Pancreas (tissue), 10 donors: Measurements from ENCODE around the gene SPRY1. TPM values are rescaled to one million over a fixed set of nuclear protein-coding genes. Genes with fewer than 3 reads are reported as not detected.

Experiments used
- ATAC-seq, 4 donors: fragments of 200-7000 bp; cut with Tn5 transposase; one replicate each; pipeline versions ENCODE4 v1.8.0 to v1.9.1; 2020; ENCODE audit warnings: mild to moderate bottlenecking in 4 of 4, moderate library complexity in 4 of 4
- DNase-seq, 6 donors: peaks; one replicate each; pipeline ENCODE4 v3.0.0-alpha.2; 2020
- FAIRE-seq: peaks from 2 replicates; lab custom pipeline; 2012; peaks lifted over from hg19 to GRCh38; lab: Jason Lieb, UNC
- H3K27ac ChIP-seq, 4 donors: fragments of 200-600 bp; sonication (generic); 1 replicate in 3 of 4; 2 replicates in 1 of 4; pipeline versions ENCODE4 v1.5.0 to v1.8.0; 2020
- H3K27me3 ChIP-seq, 4 donors: fragments of 200-600 bp; one replicate each; pipeline ENCODE4 v1.8.0; 2021
- H3K36me3 ChIP-seq, 3 donors: fragments of 200-600 bp; sonication (generic) in 1 of 3; one replicate each; pipeline versions ENCODE4 v1.5.0 to v1.8.0; 2020 to 2021
- H3K4me1 ChIP-seq, 3 donors: fragments of 200-600 bp; one replicate each; pipeline ENCODE4 v1.8.0; 2021
- H3K4me3 ChIP-seq, 4 donors: fragments of 200-600 bp; sonication (generic) in 2 of 4; one replicate each; pipeline versions ENCODE4 v1.5.0 to v1.8.0; 2020 to 2021
- H3K9me3 ChIP-seq, 4 donors: fragments of 200-600 bp; one replicate each; pipeline ENCODE4 v1.8.0; 2021
- WGBS, 2 donors: extraction: QIAGEN DNeasy Blood & Tissue Kit; methylation state at CpG; one replicate each; pipeline ENCODE4 v1.1.7; 2013; 5-methylcytosine and 5-hydroxymethylcytosine counted together
- intact Hi-C, 3 donors: fragments of 100-400 bp; cut with DNase I; formaldehyde crosslinking; loops; one replicate each; pipeline versions ENCODE4 v1.11.1 to v1.14.2; 2022
- polyA plus RNA-seq, 2 donors: library from polyadenylated mRNA; stranded (reverse); fragments of 200-250 nt; gene quantifications; one replicate each; pipeline ENCODE4 v1.2.3, GENCODE V29; 2013
- total RNA-seq, 6 donors: library from RNA; stranded (reverse); fragmentation: NEBNext Ultra II Directional in 4 of 6; extraction: Animal tissue kit (Norgen Biotek cat#: 25700) in 4 of 6; gene quantifications; one replicate each; pipeline versions ENCODE4 v1.2.1 to v1.2.4, GENCODE V29; 2021 to 2023
- TF ChIP-seq, protein P1 (sequence below), 4 donors: fragments of 200-600 bp; sonication (generic) in 3 of 4; IDR thresholded peaks; one replicate each; pipeline versions ENCODE4 v1.5.0 to v1.8.0; 2021; ENCODE audit warnings: antibody characterized with exemption in 4 of 4
- donor health status: healthy with polysubstance abuse.
- donor health status: DM: no; HTN: no; CAD: no; lungs with moderate emphysema.
- donor health status: DM: no; HTN: no; CAD: no.
- donor health status: control.
- donor health status: control.
- donor health status: Bipolar disorder and iron deficiency.
- donor health status: DM: yes; HTN: yes; CAD: no.
- donor health status: DM: no; HTN: no; CAD: no.
- donor health status: DM: no; HTN: no; CAD: no.
- donor health status: DM: yes; HTN: yes; CAD: no.

Gene SPRY1
- total and polyA plus RNA-seq, 8 donors, result 10.1 to 29.7 (median 17.1) TPM

DNA sequence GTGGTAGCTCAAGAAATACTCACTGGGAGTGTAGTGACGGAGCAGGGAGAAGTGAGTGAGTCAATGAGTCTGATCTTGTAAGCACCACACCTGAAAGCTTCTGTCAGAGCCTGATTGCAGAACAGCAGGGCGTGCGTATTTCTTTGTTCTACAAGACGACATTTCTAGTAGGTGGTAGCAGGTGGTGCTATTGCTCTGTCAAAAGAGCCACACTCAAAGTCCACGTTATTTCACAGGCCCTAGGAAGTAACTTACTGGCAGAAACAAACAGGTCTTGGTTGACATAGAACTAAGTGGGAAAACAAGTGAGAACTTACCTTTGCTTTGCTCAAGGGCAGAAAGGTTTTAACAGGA lies 46.4 kb upstream of the SPRY1 start:
- Histone ChIP-seq H3K4me3 (no peak overlapping the region), H3K36me3 (no peaks in the 10 kb centered on the region), H3K4me1 (peaks cover 0 to 5% (median 0%) of the 10 kb centered on the region in 3 donors), H3K27ac (no peak overlapping the region), H3K27me3 (no peaks in the 10 kb centered on the region), H3K9me3 (no peaks in the 10 kb centered on the region)
- DNase-seq (peak in 2 of 6 donors; percentile 3 to 27), ATAC-seq (peak in 3 of 4 donors; percentile 60 to 66 (median 66)), FAIRE-seq (no peak)
- intact Hi-C loops, result no loop called here
- WGBS, 2 donors, result 50 to 55% methylated on average over 5 of the region's 5 CpGs
- TF ChIP-seq, protein P1, sequence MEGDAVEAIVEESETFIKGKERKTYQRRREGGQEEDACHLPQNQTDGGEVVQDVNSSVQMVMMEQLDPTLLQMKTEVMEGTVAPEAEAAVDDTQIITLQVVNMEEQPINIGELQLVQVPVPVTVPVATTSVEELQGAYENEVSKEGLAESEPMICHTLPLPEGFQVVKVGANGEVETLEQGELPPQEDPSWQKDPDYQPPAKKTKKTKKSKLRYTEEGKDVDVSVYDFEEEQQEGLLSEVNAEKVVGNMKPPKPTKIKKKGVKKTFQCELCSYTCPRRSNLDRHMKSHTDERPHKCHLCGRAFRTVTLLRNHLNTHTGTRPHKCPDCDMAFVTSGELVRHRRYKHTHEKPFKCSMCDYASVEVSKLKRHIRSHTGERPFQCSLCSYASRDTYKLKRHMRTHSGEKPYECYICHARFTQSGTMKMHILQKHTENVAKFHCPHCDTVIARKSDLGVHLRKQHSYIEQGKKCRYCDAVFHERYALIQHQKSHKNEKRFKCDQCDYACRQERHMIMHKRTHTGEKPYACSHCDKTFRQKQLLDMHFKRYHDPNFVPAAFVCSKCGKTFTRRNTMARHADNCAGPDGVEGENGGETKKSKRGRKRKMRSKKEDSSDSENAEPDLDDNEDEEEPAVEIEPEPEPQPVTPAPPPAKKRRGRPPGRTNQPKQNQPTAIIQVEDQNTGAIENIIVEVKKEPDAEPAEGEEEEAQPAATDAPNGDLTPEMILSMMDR (IDR thresholded peaks at IDR 0.05), result no peak

DNA sequence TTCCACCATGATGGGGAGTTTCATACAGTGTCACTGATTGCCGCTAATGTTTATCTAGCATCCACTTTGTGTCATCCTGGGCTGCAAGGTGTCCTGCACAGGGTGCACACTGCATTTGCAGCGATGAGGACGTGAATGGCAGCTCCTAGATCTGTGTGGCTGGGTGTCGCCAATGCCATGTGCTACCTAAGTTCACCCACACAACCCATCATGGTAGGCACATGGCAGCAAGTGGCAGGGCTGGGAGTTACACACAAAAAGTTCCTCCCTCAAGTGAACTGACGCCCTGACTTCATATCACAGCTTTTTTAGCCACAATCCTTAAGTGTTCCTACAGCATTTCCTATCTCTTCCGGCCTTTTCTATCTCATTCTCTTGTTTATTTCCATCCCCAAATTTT lies 45.9 kb upstream of the SPRY1 start:
- no peaks in the 10 kb centered on the region for H3K36me3 ChIP-seq
- no peak for FAIRE-seq
- no peaks in the 10 kb centered on the region for H3K9me3 ChIP-seq
- H3K27ac ChIP-seq, result no peak overlapping the region
- H3K4me1 ChIP-seq, result peaks cover 0 to 5% (median 0%) of the 10 kb centered on the region in 3 donors
- ATAC-seq, result no peak
- intact Hi-C loops, result no loop called here
- 92 to 96% methylated on average over 6 of the region's 6 CpGs for WGBS, 2 donors
- no peaks in the 10 kb centered on the region for H3K27me3 ChIP-seq
- TF ChIP-seq, protein P1 (IDR thresholded peaks at IDR 0.05), result no peak
- no peak for DNase-seq
- H3K4me3 ChIP-seq, result no peak overlapping the region

DNA sequence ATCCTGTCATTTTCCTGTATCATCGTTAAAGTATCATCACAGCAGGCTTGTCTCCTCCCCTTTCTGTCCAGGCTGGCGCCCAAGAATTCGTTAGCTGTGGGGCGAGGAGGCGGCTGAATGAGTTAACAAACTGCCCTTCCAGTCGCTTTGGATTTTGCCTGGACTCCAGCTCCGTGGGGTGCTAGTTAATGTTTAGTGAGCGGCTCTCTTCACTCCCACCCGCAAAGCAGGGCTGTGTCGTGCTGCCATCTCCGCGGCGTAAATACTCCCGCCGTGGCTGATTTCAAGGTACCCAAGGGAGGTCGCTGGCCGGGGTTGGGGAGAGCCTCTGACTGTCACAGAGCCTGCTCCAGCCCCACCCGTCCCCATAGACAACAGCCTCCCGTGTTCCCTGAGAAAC lies 44.9 kb upstream of the SPRY1 start:
- no peaks in the 10 kb centered on the region for H3K36me3 ChIP-seq
- TF ChIP-seq, protein P1 (IDR thresholded peaks at IDR 0.05), result no peak
- DNase-seq (peak; percentile 39 to 74 (median 58)), FAIRE-seq (no peak), ATAC-seq (peak; percentile 81 to 92 (median 83))
- H3K9me3 ChIP-seq, result no peaks in the 10 kb centered on the region
- H3K4me1 ChIP-seq, result peaks cover 0 to 5% (median 0%) of the 10 kb centered on the region in 3 donors
- H3K4me3 ChIP-seq, result peak overlapping the region in 3 of 4 donors; percentile 5 to 21 (median 16)
- H3K27me3 ChIP-seq, result no peaks in the 10 kb centered on the region
- WGBS, 2 donors, result 32 to 44% methylated on average over 19 of the region's 19 CpGs
- H3K27ac ChIP-seq, result peak overlapping the region; percentile 10 to 66 (median 64)
- intact Hi-C loops, result no loop called here

DNA sequence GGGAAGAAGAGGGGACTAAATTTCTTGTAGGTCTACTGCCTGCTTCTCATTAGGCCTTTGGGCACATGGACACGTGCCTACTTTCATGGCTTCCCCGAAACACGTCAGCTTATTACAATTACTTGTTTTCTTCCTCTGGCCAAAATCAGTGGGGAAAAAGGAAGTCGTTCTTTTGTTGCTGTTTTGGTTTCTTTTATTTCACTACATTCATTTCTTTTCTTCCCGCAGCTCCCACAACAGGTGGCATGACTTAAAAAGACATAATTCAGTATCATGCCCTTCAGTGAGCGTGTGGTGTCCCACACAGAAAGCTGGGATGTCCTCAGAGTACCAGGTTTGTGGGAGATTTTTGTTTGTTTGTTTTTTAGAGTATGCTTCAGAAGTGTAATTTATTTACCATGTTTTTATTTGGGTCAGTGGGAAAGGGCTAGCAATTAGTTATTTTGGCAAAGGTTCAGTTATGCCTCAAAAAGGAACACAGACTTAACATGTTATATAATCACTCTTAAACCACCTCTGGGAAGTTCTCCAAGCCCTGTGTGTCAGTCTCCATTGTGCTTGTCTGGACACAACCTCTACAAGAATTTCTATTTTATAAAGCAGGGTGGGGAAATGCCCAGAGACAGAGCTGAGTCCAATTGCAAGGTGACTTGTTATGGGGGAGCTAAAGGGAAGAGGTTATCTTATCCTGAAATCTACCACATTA lies 44.2 kb upstream of the SPRY1 start:
- peaks cover 0 to 5% (median 0%) of the 10 kb centered on the region in 3 donors for H3K4me1 ChIP-seq
- DNase-seq (no peak), FAIRE-seq (no peak), ATAC-seq (peak; percentile 39 to 57 (median 44))
- H3K27me3 ChIP-seq, result no peaks in the 10 kb centered on the region
- no peaks in the 10 kb centered on the region for H3K9me3 ChIP-seq
- H3K27ac ChIP-seq, result peak overlapping the region; percentile 10 to 66 (median 64)
- no peaks in the 10 kb centered on the region for H3K36me3 ChIP-seq
- TF ChIP-seq, protein P1 (IDR thresholded peaks at IDR 0.05), result no peak
- 50 to 51% methylated on average over 6 of the region's 6 CpGs for WGBS, 2 donors
- intact Hi-C loops, result no loop called here
- peak overlapping the region in 2 of 4 donors; percentile 16 to 21 for H3K4me3 ChIP-seq

DNA sequence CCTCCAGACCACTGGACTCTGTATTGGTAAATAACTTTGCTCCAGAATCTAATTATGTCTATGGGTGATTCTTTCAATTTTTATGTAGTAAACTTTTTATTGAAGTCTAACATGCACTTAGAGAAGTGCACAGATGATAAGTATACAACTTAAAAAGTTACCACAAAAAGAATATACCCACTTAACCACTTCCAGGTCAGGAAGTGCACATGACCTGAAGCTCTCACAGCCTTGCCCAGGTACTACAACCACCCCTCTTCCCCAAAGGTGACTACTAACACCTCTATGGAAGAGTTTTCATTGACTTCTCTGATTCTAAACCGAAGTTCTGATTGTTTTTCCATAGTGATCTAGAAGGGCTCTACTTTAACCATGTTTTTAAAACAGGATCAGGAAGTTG lies 43.6 kb upstream of the SPRY1 start:
- TF ChIP-seq, protein P1 (IDR thresholded peaks at IDR 0.05), result no peak
- WGBS, 2 donors, result 64 to 78% methylated on average over 1 of the region's 1 CpG
- H3K9me3 ChIP-seq, result no peaks in the 10 kb centered on the region
- FAIRE-seq (no peak), ATAC-seq (no peak), DNase-seq (no peak)
- intact Hi-C loops, result no loop called here
- H3K36me3 ChIP-seq, result no peaks in the 10 kb centered on the region
- H3K4me3 ChIP-seq, result no peak overlapping the region
- no peaks in the 10 kb centered on the region for H3K27me3 ChIP-seq
- H3K4me1 ChIP-seq, result peaks cover 0 to 5% (median 0%) of the 10 kb centered on the region in 3 donors
- peak overlapping the region in 3 of 4 donors; percentile 63 to 66 (median 64) for H3K27ac ChIP-seq
